Stimulated activated naive CD4-positive, alpha-beta T cell treated with Interleukin-2 at 50 U/mL for 16 hours (primary cell): ENCODE results near the gene IGSF11.
"Not testable (repeated sequence)": the region's sequence is repeated elsewhere in the genome, so short reads cannot be mapped to it uniquely, and the experiment has no call there.

Experiments
- DNase-seq: peaks from one replicate; lab custom pipeline; 2025; lab: John Stamatoyannopoulos, UW

IGSF11 gene

DNA sequence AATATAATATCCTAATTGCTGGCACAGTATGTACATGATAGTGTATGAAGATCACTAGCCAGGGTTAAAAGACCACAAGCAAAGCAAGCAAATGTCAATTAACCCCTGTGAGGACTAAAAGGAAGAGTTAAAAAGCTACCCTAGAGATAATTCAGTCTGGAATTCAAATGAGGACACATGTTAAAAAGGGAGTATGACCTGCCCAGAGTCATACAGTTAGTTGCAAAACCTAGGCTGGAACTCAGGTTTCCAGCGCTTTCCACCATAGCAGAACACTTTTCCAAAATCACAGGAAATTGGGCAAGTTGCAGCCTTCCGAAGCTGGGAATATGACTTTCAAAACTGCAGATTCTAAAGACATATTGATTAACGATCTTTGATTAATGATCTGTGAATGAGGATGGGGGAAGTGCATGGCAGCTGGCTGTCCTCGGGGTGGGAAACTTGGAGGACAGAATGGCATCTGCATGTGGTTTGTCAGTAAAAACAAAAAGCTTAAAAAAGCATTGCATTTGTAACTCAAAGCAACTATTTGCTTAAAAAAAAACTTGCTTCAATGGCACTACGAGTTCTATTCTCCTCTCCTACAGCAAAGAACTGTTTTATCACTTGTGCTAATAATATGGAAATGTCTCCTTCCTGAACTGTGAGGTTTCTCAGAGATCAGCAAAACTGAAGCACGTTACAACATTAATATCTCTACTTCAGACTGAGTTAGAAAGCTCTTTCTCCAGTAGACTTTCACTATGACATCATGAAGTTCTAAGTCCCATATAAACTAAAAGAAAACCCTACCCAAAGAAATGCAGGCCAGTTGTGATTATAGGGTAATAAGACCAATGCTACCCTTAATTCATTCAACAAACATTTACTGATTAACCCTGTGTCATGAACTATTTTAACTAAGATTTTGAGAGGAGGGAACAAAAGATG is 46.2 kb downstream of the IGSF11 start:
- DNase-seq: no peak

DNA sequence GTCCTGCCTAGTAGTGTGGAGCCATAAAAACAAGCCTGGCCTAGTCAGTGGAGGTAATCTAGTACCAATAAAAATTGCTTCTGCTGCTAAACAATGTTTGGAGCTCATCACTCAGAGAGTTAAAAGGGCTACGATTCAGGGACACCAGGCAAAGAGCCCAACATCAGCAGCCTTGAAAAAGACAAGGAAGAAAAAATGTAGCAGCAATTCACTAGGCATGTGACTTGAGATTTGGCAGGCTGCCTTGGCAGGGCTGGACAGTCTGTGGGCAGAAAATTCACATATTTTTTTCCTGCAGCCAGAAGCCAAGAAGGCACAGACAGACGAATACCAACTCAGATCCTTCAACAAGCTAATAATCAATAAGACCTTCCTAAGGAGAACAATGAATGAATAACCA is 47.2 kb downstream of the IGSF11 start:
- no peak for DNase-seq

DNA sequence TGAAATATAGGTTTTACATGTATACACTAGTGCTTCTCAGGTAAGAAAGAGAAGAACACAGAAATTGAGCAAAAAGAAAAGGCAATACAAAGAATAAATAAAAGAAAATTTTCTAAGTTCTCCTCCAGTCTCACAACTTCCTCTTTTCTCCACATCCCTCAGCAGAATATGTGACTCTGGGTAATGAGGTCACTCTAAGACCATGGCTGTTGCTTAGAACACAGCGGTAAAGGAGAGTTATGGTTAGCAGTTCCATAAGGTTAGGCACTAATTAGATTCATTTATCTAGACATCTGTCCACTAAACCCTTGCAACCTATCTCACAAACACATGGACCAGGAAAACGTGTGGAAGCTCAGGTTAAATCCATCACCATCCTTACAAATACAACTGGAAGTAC is 47.9 kb downstream of the IGSF11 start:
- no peak for DNase-seq

DNA sequence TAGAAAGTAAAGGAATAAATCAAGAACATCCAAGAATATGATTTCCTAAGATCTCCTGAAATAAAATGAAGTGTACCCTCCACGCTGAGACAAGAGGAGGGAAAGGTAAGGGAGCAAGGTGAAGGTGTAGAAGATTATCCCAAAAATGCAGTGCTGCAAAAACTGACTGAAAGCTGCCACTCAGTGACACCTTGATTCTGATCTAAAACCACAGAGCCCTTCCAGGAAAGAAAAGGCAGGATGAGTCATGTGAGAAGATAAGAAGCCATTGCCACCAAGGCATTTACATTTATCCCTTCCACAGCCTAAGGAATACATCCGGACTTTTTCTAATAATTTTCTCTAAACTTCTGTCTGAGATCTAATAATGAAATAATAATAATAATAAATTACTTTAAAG is 49.9 kb downstream of the IGSF11 start:
- DNase-seq: no peak

DNA sequence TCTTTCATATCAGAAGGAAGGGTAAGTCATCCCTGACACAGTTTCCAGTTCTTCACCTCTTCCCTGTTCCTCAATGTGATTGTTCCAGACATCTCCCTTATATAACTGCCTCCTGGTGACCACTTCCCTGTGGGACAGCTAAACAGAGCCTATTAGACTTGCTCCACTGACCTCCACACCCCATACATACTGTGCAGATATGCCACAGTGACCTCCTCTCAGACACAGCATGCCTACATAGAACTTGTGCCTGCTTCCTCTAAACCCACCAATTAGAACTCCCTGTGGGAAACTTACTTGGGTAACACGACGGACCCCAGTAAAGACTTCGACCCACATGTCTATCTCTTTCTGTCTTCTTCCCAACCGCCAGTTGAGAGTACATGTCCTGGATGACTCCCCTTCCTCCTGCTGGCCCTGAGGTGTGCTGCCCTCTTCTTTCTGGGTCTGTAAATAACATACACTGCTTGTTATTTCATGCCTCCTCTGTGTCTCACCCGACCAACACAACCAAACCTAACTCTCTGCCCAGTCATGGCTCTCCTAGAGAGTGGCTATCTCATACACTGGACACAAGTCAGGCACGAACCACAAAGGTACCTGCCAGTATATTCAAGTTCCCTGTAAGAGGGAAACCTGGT is 53.0 kb downstream of the IGSF11 start:
- DNase-seq: no peak

DNA sequence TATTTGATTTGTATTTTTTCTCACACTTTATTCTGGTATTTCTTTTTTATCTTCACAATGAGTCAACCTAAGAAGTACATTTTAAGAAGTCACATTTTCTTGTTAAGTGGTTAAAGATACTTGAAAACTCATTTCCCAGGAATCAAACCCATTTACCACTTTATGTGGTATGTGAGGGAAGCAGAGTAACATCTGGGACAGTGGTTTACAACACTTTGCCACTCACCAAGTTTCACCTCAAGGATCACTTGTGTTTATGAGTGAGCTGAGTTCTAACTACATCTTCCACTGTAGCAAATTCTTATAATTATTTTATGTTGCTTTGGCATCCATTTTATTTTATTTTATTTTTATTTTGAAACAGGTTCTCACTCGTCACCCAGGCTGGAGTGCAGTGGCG is 53.8 kb downstream of the IGSF11 start:
- no peak for DNase-seq

DNA sequence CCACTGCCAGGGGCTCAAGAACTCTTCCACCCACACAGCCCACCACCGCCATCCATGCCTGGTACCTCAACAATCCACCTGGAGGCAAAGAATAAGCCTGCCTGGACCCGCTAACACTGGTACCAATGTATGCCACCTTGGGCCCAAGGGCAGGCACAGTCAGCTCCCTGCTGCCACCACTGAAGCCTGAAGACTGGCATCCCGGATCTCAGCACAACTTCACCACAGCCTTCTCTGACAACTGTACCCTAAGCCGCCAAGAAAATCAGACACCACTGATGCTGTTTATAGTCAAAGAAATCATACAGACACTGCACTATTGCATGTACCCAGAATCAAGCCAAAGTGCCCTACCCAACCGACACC is 56.3 kb downstream of the IGSF11 start:
- no peak for DNase-seq

DNA sequence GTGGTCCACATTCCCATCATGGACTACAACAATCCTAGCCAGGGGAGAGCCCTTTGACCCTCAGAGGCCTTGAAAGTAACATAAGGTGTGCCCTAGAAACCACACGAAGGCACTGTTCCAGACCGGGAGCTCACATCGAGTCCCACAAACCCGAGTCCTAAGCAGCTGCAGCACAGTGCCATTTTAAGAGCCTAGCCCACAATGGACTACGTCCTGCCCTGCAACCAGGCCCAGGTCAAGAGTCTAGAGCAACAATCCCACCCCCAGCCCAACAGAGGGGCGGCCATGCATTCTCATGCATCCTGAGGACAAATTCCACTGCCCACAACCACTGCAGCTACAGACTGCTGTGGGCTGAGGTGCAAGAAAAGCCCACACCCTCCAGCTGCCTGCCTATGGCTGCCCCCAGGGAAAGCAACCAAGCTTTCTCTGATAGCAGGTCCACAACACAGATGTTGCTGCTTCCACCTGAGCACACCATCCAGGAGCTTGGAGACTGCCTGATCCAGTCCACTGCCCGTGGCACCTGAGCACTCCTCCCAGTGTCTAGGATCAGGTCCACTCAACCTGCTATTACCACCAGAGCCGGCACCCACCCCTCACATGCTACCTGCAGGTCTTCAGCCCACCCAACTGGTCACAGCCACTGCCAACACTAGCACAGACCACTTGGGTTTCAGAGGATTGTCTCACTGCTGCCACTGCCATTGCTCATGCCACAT is 56.8 kb downstream of the IGSF11 start:
- DNase-seq: no peak

DNA sequence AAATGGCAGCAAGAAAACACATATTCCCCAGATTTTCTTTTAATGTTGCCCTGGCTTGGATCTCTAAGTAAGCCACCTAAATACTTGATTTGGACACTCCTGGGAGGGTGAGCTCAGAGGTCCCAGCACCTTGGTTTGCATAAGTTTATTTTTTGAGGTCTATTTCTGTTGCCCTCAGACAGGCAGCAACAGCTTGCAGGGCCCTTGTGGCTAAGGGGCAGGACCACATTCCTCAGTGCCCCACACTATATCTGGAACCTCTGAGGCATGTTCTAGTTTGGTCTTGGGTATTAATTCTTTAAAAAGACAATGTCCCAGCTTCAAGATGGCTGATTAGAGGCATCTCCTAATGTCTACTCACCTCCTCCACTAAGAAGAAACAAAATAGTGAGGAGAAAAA is 57.5 kb downstream of the IGSF11 start:
- DNase-seq: no peak

DNA sequence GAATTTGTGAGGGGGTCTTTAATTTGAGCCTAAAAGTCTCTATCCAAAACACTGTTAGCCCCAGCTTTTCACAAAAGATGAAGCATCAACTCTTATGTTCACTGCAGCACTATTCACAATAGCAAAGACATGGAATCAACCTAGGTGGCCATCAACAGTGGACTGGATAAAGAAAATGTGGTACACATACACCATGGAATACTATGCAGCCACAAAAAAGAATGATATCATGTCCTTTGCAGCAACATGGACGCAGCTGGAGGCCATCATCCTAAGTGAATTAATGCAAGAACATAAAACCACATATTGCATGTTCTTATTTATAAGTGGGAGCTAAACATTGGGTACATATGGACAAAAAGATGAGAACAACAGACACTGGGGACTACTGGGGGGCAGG is 59.2 kb downstream of the IGSF11 start:
- DNase-seq: not testable (repeated sequence)

DNA sequence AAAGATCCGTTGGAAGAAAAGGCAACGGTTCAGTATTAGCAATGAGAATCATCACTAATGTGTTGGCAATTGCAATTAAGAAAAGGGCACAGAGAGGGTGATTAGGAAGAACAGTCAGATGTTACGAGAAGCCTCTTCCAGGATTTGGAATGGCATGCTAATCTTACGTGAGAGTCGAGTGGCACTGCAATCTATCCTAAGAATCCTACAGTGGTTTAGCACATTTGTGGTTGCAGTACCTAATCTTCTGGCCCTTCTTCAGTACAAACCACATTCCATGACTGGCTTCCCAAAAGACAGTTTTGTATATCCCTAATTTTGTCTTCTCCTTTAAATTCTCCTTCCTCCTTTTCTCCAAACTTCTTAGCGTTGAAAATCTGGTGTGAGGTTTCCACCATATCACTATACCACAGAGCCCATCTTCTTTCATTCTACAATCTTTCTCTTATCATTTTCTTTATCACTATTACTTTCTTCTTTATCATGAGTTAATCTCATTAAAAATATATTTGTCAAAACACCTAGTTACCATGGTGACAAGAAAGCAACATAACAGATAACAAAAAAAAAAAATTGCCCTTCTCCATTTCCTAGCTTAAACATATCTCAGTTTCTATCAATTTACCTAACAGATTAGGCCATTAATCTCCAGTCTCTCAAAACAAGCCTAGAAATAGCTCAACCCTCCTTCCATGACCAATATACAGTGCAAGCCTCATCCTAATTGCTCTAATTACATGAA is 60.1 kb downstream of the IGSF11 start:
- DNase-seq: no peak

DNA sequence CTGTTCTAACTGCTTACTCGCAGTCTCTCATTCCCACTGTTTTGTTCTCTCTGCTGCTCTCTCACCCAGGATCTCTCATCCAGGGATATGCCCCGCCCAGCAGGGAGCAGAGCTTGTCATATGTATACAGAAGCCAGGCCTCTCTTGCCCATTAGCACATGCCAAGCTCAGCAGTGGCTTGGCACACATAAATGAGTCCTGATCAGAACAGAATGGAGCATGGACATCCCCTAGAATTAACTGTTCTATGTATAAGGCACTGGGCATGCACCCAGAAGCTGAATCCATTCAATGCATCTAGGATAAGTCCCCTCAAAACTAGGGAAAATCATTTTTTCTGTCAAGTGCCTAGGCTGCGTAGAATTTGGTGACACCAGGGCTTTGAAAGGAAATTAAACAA is 61.6 kb downstream of the IGSF11 start:
- DNase-seq: no peak

DNA sequence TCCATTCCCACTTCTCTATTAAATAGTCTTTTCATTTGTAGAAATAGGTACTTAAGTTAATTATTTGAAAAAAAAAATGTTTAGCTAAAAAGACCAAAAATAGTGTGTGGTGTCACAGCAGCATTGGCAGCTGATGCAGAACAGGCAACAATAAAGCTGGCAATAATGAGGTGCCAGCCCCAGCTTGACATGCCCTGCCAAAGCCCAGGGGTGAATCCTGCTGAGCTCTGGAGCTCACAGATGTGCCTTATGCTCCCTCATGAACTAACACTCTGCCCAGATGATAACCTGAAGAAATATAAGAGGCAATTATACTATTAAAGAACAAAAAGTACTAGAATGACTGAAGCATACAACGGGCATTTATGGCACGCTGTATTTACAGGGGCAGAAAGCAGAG is 63.8 kb downstream of the IGSF11 start:
- no peak for DNase-seq

DNA sequence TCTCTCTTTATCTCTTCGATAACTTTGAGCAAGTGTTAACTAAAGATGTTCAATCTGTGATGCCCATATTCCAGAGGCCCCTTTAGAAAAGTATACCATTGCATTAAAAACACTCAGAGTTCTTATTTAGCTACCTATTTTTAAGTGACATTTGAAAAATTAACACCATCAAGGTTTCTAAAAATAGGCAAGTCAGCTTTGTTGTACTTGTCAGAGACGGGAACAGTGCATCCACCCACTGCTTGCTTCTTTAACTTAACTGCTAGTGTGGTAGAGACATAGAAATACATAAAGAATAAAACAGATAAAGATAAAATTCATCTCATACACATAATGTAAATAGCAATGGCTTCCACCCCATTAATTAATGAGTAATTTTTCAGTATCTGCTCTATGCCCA is 66.0 kb downstream of the IGSF11 start:
- DNase-seq: no peak

DNA sequence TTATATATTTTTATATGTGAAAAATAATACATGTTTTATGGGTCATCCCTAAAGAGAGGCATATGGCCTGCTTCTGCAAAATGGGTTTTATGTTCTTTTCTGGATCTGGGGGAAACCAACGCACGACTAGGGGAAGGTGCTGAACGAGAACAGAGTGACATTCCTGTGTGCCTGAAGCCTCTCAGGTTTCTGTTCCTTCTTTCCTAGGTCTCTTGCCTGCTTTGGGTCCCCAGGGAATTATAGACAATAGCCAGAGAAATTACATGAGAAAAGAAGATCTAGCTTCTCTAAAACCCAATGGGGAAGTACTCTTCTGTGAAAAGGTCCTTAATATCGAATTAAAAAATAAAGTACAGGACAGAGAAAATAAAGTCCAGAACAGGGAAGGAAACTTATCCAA is 66.5 kb downstream of the IGSF11 start:
- DNase-seq: no peak

DNA sequence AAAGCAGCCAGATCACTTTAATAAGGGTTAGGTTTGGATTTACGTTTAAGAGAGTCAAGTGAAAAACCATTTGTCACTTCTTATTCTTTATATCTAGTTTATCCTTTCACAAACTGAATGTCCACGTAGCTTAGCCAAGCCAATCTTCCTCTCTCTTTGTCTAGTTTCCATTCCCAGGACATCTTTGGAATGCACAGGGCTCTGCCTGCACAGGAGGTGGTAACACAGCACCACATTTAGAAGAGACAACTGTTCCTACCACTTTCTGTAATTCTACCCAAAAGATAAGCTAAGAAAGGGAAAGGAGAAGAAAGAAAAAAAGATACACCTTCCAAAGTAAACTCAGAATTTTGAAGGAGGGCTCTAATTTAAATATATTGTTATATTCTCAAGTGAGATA is 67.9 kb downstream of the IGSF11 start:
- DNase-seq: no peak

DNA sequence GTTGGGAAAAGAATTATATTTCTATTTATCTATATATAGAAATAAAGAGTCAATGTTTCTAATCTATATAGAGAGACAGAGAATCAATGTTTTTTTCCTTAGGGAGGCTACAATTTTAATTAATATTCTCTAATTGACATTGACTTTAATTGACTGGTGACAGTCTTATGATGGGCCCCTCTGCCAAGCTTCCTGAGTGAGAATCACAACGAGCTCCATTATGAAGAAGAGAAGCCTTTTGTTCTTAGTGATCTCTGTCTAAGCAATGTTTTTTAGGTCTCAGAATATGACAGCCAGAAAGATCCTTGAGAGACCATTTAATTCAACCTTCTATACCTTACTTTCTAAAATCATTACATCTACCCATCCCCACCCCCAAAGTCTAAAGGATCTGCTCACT is 70.9 kb downstream of the IGSF11 start:
- DNase-seq: no peak

DNA sequence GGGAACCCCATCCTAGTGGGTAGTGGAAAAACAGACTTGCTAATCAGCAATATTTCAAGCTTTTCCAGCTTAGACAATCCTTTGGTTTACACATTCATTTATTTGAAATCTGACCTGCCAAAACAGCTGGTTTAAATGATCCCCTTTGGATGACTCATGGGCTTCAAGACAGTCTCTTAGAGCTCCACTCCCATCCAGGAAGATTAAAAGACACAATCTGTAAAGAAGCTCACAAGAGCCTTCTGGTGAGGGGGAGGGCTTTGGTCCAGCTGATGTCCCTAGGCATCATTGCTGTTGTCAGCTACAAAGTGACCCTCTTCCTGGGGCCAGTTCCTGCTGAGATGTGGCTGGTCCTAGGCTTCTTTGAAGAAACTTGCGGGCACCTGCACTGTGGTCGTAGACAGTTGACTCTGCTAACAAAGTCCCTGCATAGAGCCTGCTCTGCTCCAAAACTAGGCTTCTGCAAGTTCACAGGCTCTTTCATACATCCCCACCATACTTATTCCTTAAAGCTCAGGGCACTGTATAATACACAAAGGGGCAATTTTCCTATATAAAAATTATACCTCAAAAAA is 73.7 kb downstream of the IGSF11 start:
- DNase-seq: no peak

DNA sequence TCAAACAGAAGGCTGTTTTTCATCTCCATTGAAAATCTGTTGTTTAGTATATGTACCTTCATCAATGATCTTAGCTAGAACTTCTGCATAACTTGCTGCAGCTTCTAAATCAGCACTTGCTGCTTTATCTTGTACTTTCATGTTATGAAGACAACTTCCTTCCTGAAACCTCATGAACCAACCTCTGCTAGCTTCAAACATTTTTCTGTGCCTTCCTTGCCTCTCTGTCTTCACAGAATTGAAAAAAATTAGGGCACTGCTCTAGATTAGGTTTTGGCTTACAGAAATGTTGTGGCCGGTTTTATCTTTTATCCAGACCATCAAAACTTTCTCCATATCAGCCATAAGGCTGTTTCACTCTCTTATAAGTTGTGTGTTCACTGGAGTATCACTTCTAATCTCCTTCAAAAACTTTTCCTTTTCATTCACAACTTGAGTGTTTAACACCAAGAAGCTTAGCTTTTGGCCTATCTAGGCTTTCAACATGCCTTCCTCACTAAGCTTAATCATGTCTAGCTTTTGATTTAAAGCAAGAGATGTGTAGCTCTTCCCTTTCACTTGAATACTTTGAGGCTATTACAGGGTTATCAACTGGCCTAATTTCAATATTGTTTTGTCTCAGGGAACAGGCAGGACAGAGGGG is 78.6 kb downstream of the IGSF11 start:
- no peak for DNase-seq

DNA sequence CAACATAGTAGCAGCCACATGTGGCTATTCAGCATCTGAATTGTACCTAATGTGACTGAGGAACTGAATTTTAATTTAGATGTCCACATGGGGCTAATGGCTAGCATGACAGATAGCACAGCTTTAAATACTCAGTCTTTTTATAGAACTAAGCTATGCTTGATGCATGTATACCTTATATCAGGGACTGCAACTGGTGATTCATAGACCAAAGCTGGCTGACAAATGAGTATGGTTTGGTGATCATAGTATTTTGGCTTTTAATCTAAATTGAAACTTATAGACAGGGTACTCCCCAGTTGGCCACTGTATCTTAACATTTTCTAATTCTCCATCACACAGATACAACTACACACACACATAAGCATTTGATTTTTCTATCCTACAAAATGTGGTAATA is 83.6 kb downstream of the IGSF11 start:
- DNase-seq: no peak

DNA sequence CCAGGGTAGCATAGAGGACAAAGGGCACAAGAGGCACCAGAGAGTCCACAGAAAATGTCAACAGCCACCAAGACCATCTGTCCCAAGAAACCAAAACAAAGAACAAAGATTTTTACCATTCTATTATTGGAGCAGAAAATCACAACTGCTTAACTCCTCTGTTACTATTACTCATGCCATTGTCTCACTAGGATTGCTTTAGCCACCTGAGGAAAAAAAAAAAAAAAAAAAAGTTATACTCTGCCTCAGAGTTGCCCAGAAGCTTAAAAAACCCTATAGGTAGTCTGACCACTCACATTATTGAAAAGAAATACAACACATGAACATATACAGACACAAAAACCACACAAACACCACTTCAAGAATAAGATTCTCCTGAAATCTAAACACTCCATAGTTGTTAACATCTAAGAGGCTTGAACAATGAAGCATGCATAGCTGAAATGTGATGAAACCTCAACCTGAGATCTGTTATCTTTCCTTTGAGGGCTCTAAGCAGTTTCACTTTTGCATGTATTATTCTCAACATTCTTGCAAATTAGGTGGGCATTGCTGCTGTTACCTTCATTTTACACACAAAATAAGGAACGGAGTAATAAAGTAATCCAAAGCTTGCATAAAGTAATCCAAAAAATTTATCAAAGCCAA is 85.4 kb downstream of the IGSF11 start:
- DNase-seq: no peak
